Epithelial cell of esophagus (primary cell): ENCODE data around the gene AFAP1L1.

ENCODE experiments used
- DNase-seq: peaks from one replicate; pipeline ENCODE4 v3.0.0; 2010; ENCODE audit warnings: low read depth
- H3K4me3 ChIP-seq: 2 replicates; pipeline ENCODE4 v1.5.1; 2011; ENCODE audit warnings: mild to moderate bottlenecking, low read length, control low read depth
- CTCF ChIP-seq: IDR thresholded peaks from 2 replicates; pipeline ENCODE4 v1.5.1; 2011; ENCODE audit warnings: low read depth, mild to moderate bottlenecking, low read length, control low read depth, inconsistent platforms; ENCODE audit not compliant: insufficient read depth; ENCODE audit errors: missing control alignments

Gene AFAP1L1

GRCh38 chr5:149235841-149236240, 35.8 kb upstream of the AFAP1L1 start:
- no peak for DNase-seq
- no peak for TF ChIP-seq CTCF
- H3K4me3 ChIP-seq: no peak overlapping the region

- no peak overlapping the region for H3K4me3 ChIP-seq
- no peak for TF ChIP-seq CTCF
- no peak for DNase-seq
Observed at GRCh38 chr5:149237662-149238061, 34.0 kb upstream of the AFAP1L1 start.

- peak; percentile 10 for DNase-seq
- H3K4me3 ChIP-seq: no peak overlapping the region
- TF ChIP-seq CTCF: peak; percentile 18
Observed at GRCh38 chr5:149238540-149238939, 33.1 kb upstream of the AFAP1L1 start.

- no peak overlapping the region for H3K4me3 ChIP-seq
- no peak for DNase-seq
- TF ChIP-seq CTCF: no peak
Observed at GRCh38 chr5:149239917-149240316, 31.7 kb upstream of the AFAP1L1 start.

- H3K4me3 ChIP-seq: no peak overlapping the region
- TF ChIP-seq CTCF: no peak
- peak; percentile 62 for DNase-seq
Observed at GRCh38 chr5:149240354-149240998, 31.2 kb upstream of the AFAP1L1 start.

GRCh38 chr5:149242339-149242738, 29.3 kb upstream of the AFAP1L1 start:
- TF ChIP-seq CTCF: no peak
- H3K4me3 ChIP-seq: no peak overlapping the region
- no peak for DNase-seq

GRCh38 chr5:149246906-149247305, 24.8 kb upstream of the AFAP1L1 start:
- TF ChIP-seq CTCF: no peak
- DNase-seq: no peak
- no peak overlapping the region for H3K4me3 ChIP-seq
